Cortex of kidney (tissue), 1 donor: ENCODE results near the gene SCO2.
"Not testable (repeated sequence)": the region's sequence is repeated elsewhere in the genome, so short reads cannot be mapped to it uniquely, and the experiment has no call there.

ENCODE experiments used
- DNase-seq: peaks from one replicate; lab custom pipeline; 2025; lab: John Stamatoyannopoulos, UW

The SCO2 gene

GRCh38 chr22:50550395-50550794 lies 25.0 kb upstream of the SCO2 start:
- DNase-seq, result no peak

GRCh38 chr22:50548921-50549790 lies 23.8 kb upstream of the SCO2 start:
- no peak for DNase-seq

GRCh38 chr22:50548040-50548920 lies 22.9 kb upstream of the SCO2 start:
- DNase-seq, result no peak

GRCh38 chr22:50547263-50547985 lies 22.0 kb upstream of the SCO2 start:
- DNase-seq, result no peak

- no peak for DNase-seq
Observed at GRCh38 chr22:50546326-50547262, 21.2 kb upstream of the SCO2 start.

GRCh38 chr22:50545522-50546325 lies 20.3 kb upstream of the SCO2 start, which contains the start of gene KLHDC7B:
Gene KLHDC7B, plus strand, starts transcription at chr22:50545899. Its CDS starts 345 bp downstream, at chr22:50546244.
- DNase-seq, result no peak

- DNase-seq, result no peak
Observed at GRCh38 chr22:50544746-50545253, 19.4 kb upstream of the SCO2 start.

- DNase-seq, result no peak
Observed at GRCh38 chr22:50544078-50544745, 18.8 kb upstream of the SCO2 start.

GRCh38 chr22:50542416-50542927 lies 17.1 kb upstream of the SCO2 start:
- no peak for DNase-seq

GRCh38 chr22:50541667-50542026 lies 16.2 kb upstream of the SCO2 start:
- DNase-seq, result not testable (repeated sequence)

- no peak for DNase-seq
Observed at GRCh38 chr22:50540381-50540780, 15.0 kb upstream of the SCO2 start.

GRCh38 chr22:50537765-50538164 lies 12.4 kb upstream of the SCO2 start:
- DNase-seq, result no peak

- DNase-seq, result no peak
Observed at GRCh38 chr22:50536226-50536625, 10.8 kb upstream of the SCO2 start.

- no peak for DNase-seq
Observed at GRCh38 chr22:50535113-50535512, 9.7 kb upstream of the SCO2 start.

- DNase-seq, result not testable (repeated sequence)
Observed at GRCh38 chr22:50533856-50534711, 8.7 kb upstream of the SCO2 start.

- DNase-seq, result no peak
Observed at GRCh38 chr22:50532824-50533796, 7.7 kb upstream of the SCO2 start.
